ENCODE measurements around the gene CSRP2. TPM values are rescaled to one million over a fixed set of nuclear protein-coding genes. Genes with fewer than 3 reads are reported as not detected.

The CSRP2 gene
- polyA plus RNA-seq, 1 donor from 2014 or later = 67.2 TPM

DNA sequence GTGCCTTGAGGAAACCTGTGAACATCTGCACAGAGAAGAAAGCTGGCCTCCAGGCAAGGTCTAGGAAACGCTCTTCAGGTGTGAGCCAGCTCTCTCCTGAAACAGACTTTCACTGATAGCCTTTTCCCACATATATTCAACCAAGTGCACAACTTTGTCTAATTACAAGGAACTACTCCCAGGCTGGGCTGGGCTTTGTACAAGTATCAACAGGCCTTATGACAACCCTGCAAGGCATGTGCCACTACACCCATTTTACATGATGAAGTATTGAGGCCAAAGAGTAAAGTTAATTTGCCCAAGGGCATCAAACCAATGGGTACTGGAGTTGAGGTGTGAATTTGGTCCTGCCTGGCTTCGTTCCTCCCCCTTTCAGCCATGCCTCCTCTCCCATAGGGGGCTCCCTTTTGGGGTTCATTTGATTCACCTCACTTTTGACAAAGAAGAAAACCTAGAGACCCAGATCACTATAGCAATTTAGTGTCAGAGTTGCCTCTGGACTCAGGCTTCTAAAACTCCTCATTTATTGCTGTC is 2.1 kb downstream of the CSRP2 start:
- no peaks in the 10 kb centered on the region for H3F3A ChIP-seq (ENCODE audit: insufficient read depth, low read length, poor library complexity, severe bottlenecking)
- no peak for TF ChIP-seq MXI1 (conservative IDR thresholded peaks at IDR 0.05; ENCODE audit: poor library complexity, severe bottlenecking)
- no peak for TF ChIP-seq EP300 (conservative IDR thresholded peaks at IDR 0.05; ENCODE audit: poor library complexity, severe bottlenecking)
- no peak for TF ChIP-seq EZH2 (IDR thresholded peaks at IDR 0.05; ENCODE audit: borderline replicate concordance, insufficient read depth, low read length, poor library complexity, severe bottlenecking)
- no peak for TF ChIP-seq RAD21 (conservative IDR thresholded peaks at IDR 0.05)
- TF ChIP-seq, protein P1, sequence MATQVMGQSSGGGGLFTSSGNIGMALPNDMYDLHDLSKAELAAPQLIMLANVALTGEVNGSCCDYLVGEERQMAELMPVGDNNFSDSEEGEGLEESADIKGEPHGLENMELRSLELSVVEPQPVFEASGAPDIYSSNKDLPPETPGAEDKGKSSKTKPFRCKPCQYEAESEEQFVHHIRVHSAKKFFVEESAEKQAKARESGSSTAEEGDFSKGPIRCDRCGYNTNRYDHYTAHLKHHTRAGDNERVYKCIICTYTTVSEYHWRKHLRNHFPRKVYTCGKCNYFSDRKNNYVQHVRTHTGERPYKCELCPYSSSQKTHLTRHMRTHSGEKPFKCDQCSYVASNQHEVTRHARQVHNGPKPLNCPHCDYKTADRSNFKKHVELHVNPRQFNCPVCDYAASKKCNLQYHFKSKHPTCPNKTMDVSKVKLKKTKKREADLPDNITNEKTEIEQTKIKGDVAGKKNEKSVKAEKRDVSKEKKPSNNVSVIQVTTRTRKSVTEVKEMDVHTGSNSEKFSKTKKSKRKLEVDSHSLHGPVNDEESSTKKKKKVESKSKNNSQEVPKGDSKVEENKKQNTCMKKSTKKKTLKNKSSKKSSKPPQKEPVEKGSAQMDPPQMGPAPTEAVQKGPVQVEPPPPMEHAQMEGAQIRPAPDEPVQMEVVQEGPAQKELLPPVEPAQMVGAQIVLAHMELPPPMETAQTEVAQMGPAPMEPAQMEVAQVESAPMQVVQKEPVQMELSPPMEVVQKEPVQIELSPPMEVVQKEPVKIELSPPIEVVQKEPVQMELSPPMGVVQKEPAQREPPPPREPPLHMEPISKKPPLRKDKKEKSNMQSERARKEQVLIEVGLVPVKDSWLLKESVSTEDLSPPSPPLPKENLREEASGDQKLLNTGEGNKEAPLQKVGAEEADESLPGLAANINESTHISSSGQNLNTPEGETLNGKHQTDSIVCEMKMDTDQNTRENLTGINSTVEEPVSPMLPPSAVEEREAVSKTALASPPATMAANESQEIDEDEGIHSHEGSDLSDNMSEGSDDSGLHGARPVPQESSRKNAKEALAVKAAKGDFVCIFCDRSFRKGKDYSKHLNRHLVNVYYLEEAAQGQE (IDR thresholded peaks at IDR 0.05; ENCODE audit: borderline replicate concordance) = no peak
- no peak for TF ChIP-seq SMC3 (conservative IDR thresholded peaks at IDR 0.05; ENCODE audit: poor library complexity)
- TF ChIP-seq, protein P2, sequence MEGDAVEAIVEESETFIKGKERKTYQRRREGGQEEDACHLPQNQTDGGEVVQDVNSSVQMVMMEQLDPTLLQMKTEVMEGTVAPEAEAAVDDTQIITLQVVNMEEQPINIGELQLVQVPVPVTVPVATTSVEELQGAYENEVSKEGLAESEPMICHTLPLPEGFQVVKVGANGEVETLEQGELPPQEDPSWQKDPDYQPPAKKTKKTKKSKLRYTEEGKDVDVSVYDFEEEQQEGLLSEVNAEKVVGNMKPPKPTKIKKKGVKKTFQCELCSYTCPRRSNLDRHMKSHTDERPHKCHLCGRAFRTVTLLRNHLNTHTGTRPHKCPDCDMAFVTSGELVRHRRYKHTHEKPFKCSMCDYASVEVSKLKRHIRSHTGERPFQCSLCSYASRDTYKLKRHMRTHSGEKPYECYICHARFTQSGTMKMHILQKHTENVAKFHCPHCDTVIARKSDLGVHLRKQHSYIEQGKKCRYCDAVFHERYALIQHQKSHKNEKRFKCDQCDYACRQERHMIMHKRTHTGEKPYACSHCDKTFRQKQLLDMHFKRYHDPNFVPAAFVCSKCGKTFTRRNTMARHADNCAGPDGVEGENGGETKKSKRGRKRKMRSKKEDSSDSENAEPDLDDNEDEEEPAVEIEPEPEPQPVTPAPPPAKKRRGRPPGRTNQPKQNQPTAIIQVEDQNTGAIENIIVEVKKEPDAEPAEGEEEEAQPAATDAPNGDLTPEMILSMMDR (IDR thresholded peaks at IDR 0.05; ENCODE audit: poor library complexity, severe bottlenecking) = no peak
- TF ChIP-seq TAF1 (IDR thresholded peaks at IDR 0.05; ENCODE audit: low read depth) = no peak
- no peak overlapping the region for H3K27ac ChIP-seq (ENCODE audit: low read length)
- peaks cover 45% of the 10 kb centered on the region for H3K79me2 ChIP-seq (replicated peaks; ENCODE audit: insufficient read depth, low read length)
- H3K9me2 ChIP-seq (ENCODE audit: insufficient read depth, low read length) = no peaks in the 10 kb centered on the region
- H3K4me2 ChIP-seq (ENCODE audit: low read length) = no peak overlapping the region
- no peaks in the 10 kb centered on the region for H3K27me3 ChIP-seq (ENCODE audit: insufficient read depth, low read depth, low read length)
- no peak overlapping the region for H2AFZ ChIP-seq (ENCODE audit: low read depth, low read length)
- H3K9me3 ChIP-seq (ENCODE audit: low read length) = no peaks in the 10 kb centered on the region
- H3K4me3 ChIP-seq (ENCODE audit: low read length) = no peak overlapping the region
- no peaks in the 10 kb centered on the region for H4K20me1 ChIP-seq (ENCODE audit: insufficient read depth)
- H3K36me3 ChIP-seq (ENCODE audit: insufficient read depth, low read length) = no peaks in the 10 kb centered on the region
- H3K9ac ChIP-seq (ENCODE audit: low read length) = no peak overlapping the region

- Histone ChIP-seq H3K36me3 (ENCODE audit: insufficient read depth, low read length) (no peaks in the 10 kb centered on the region), H2AFZ (ENCODE audit: low read depth, low read length) (no peak overlapping the region), H4K20me1 (ENCODE audit: insufficient read depth) (no peaks in the 10 kb centered on the region), H3F3A (ENCODE audit: insufficient read depth, low read length, poor library complexity, severe bottlenecking) (no peaks in the 10 kb centered on the region), H3K79me2 (replicated peaks; ENCODE audit: insufficient read depth, low read length) (peaks cover 54% of the 10 kb centered on the region), H3K4me3 (ENCODE audit: low read length) (no peak overlapping the region), H3K27ac (ENCODE audit: low read length) (no peak overlapping the region), H3K9ac (ENCODE audit: low read length) (no peak overlapping the region), H3K9me2 (ENCODE audit: insufficient read depth, low read length) (no peaks in the 10 kb centered on the region), H3K27me3 (ENCODE audit: insufficient read depth, low read depth, low read length) (no peaks in the 10 kb centered on the region), H3K4me2 (ENCODE audit: low read length) (no peak overlapping the region), H3K9me3 (ENCODE audit: low read length) (no peaks in the 10 kb centered on the region)
- TF ChIP-seq POLR2AphosphoS5 (IDR thresholded peaks at IDR 0.05) (no peak), MXI1 (conservative IDR thresholded peaks at IDR 0.05; ENCODE audit: poor library complexity, severe bottlenecking) (no peak)
These were observed 4.2 kb downstream of the CSRP2 start for GRCh38 chr12:76874491-76875190.
